K562 (cell line): ENCODE results near the gene FMNL3. TPM values are rescaled to one million over a fixed set of nuclear protein-coding genes. Genes with fewer than 3 reads are reported as not detected.
"Not testable (repeated sequence)": the region's sequence is repeated elsewhere in the genome, so short reads cannot be mapped to it uniquely, and the experiment has no call there.

Experiments used
- ATAC-seq: fragments of 200-7000 bp; cut with Tn5 transposase; 3 replicates; pipeline ENCODE4 v1.9.1; 2020; ENCODE audit warnings: moderate library complexity
- BruUV-seq: library from RNA; stranded (reverse); fragments of 400-500 nt; replicated peaks from 2 replicates; lab custom pipeline; 2021; lab: Mats Ljungman, UMichigan
- CTCF ChIA-PET: fragments of 300-600 bp; formaldehyde crosslinking; extraction: SDS; loops from one replicate; lab custom pipeline; 2021; ENCODE audit warnings: low intra/inter-chr PET ratio; lab: Yijun Ruan, JAX
- POLR2A ChIA-PET: fragments of 300-600, 350-650 bp; sonication (Branson Sonifier 250); formaldehyde crosslinking; extraction: SDS; loops from one replicate; lab custom pipeline; 2021; ENCODE audit warnings: antibody characterized with exemption, inconsistent platforms; lab: Yijun Ruan, JAX
- DNase-seq, 4 experiments: peaks; one replicate each; pipeline versions ENCODE4 v3.0.0 to v3.0.0-alpha.2; 2011 to 2018; ENCODE audit warnings: low spot score in 3 of 4, mixed read lengths in 3 of 4; ENCODE audit errors: extremely low read depth in 1 of 4
- FAIRE-seq: peaks from 2 replicates; lab custom pipeline; 2011; peaks lifted over from hg19 to GRCh38; lab: Jason Lieb, UNC
- H2AFZ ChIP-seq: 2 replicates; pipeline ENCODE4 v1.6.0; 2011; ENCODE audit warnings: low read depth, low read length, control low read depth, inconsistent platforms
- H3K27ac ChIP-seq: fragments of 200-600 bp; 3 replicates; pipeline ENCODE4 v1.8.0; 2011; ENCODE audit warnings: low read depth, mild to moderate bottlenecking, control low read depth, inconsistent platforms, low read length, moderate library complexity, mixed read lengths; ENCODE audit errors: extremely low read depth
- H3K27me3 ChIP-seq, 2 experiments: fragments of 300-600 bp in 1 of 2; 2 replicates in 1 of 2; 3 replicates in 1 of 2; pipeline versions ENCODE4 v1.6.0 to v1.8.0; 2011; ENCODE audit warnings: inconsistent platforms in 2 of 2, low read length in 2 of 2, mild to moderate bottlenecking in 1 of 2, mixed read lengths in 1 of 2, moderate library complexity in 1 of 2; ENCODE audit not compliant: control insufficient read depth in 2 of 2, insufficient read depth in 2 of 2
- H3K36me3 ChIP-seq: fragments of 300-600 bp; 3 replicates; pipeline ENCODE4 v1.8.0; 2011; ENCODE audit warnings: mild to moderate bottlenecking, low read length, inconsistent platforms; ENCODE audit not compliant: control insufficient read depth, insufficient read depth
- H3K4me1 ChIP-seq, 2 experiments: fragments of 200-600 bp in 1 of 2; replicated peaks in 1 of 2; 2 replicates in 1 of 2; 3 replicates in 1 of 2; pipeline versions ENCODE4 v1.5.1 to v1.8.0; 2011; ENCODE audit warnings: inconsistent platforms in 2 of 2, low read length in 2 of 2, mild to moderate bottlenecking in 1 of 2, mixed read lengths in 1 of 2, moderate library complexity in 1 of 2; ENCODE audit not compliant: control insufficient read depth in 2 of 2, insufficient read depth in 2 of 2
- H3K4me2 ChIP-seq: 2 replicates; pipeline ENCODE4 v1.6.1; 2011; ENCODE audit warnings: low read length, control low read depth, inconsistent platforms, mixed read lengths; ENCODE audit not compliant: insufficient read depth
- H3K4me3 ChIP-seq: fragments of 200-600 bp; sonication (generic), shearing (Covaris generic); 2 replicates; pipeline ENCODE4 v1.5.1; 2016; ENCODE audit warnings: control low read depth, inconsistent platforms
- H3K79me2 ChIP-seq: fragments of 200-600 bp; 3 replicates; pipeline ENCODE4 v1.8.0; 2011; ENCODE audit warnings: low read length, inconsistent platforms; ENCODE audit not compliant: control insufficient read depth, insufficient read depth
- H3K9ac ChIP-seq, 2 experiments: 2 replicates each; pipeline versions ENCODE4 v1.6.0 to v1.6.1; 2011; ENCODE audit warnings: low read depth in 2 of 2, low read length in 2 of 2, control low read depth in 1 of 2, inconsistent platforms in 1 of 2, mild to moderate bottlenecking in 1 of 2, mixed read lengths in 1 of 2; ENCODE audit not compliant: insufficient read depth in 1 of 2
- H3K9me1 ChIP-seq: one replicate; pipeline ENCODE4 v1.6.0; 2011; ENCODE audit warnings: inconsistent platforms, mild to moderate bottlenecking, low read length, moderate library complexity; ENCODE audit not compliant: control insufficient read depth, insufficient read depth
- H3K9me3 ChIP-seq: replicated peaks from 2 replicates; pipeline ENCODE4 v1.5.1; 2011; ENCODE audit warnings: low read depth, low read length, inconsistent platforms; ENCODE audit not compliant: control insufficient read depth, insufficient read depth
- H4K20me1 ChIP-seq: replicated peaks from 2 replicates; pipeline ENCODE4 v1.6.1; 2011; ENCODE audit warnings: low read length, inconsistent platforms, mixed read lengths; ENCODE audit not compliant: control insufficient read depth, insufficient read depth
- ZBTB33 ChIP-seq: sonication (generic); formaldehyde crosslinking; IDR thresholded peaks from 2 replicates; pipeline ENCODE4 v1.8.1; 2023; ENCODE audit warnings: mild to moderate bottlenecking, missing genetic modification reagents
- WGBS: fragments of 100-300 bp; shearing (Covaris generic); methylation state at CpG from one replicate; pipeline ENCODE4 v1.1.6; 2016; ENCODE audit warnings: low coverage, mixed read lengths; ENCODE audit not compliant: insufficient coverage; ENCODE audit errors: missing lambda C conversion rate; 5-methylcytosine and 5-hydroxymethylcytosine counted together
- in situ Hi-C: fragments of 300-500 bp; cut with MboI; formaldehyde crosslinking; loops from 4 replicates; pipeline ENCODE4 v1.15.0; 2018; ENCODE audit warnings: inconsistent platforms, mixed read lengths
- intact Hi-C: fragments of 100-400 bp; cut with micrococcal nuclease; formaldehyde crosslinking; loops from 2 replicates; pipeline ENCODE4 v1.14.2; 2022
- polyA plus RNA-seq, 8 experiments: library from polyadenylated mRNA; depleted of rRNA in 4 of 8; stranded (reverse) in 5 of 8; unstranded in 3 of 8; fragments of >200 nt; fragmentation: Nextera tagmentation in 2 of 8; fragmentation: Illumina TruSeq in 1 of 8; extraction: Ambion mirVana in 2 of 8; extraction: Trizol in 1 of 8; gene quantifications; 2 replicates each; pipeline versions ENCODE4 v1.2.1 to v1.2.3, GENCODE V29; 2011 to 2014; ENCODE audit warnings: inconsistent platforms in 1 of 8, missing spikeins in 1 of 8
- total RNA-seq, 7 experiments: library from RNA; depleted of rRNA in 6 of 7; stranded (reverse); fragments of >200 nt in 6 of 7; fragmentation: Illumina TruSeq in 2 of 7; extraction: Trizol in 2 of 7; gene quantifications; 2 replicates each; pipeline versions ENCODE4 v1.2.1 to v1.2.3, GENCODE V29; 2011 to 2021; ENCODE audit warnings: low replicate concordance in 1 of 7
- TF ChIP-seq, protein P1 (sequence below), 2 experiments: fragments of 450-650 bp; IDR thresholded peaks; 2 replicates each; pipeline ENCODE4 v1.6.1; 2016

FMNL3 gene
- total and polyA plus RNA-seq, 9 of the 15 experiments (the other 6 are each of a cell fraction or from before 2014, with no cell fraction given) = 0.49 to 14.4 (median 6.8) TPM

GRCh38 chr12:49740277-49740676 is 33.1 kb upstream of the FMNL3 start:
- WGBS = 84% methylated on average over 12 of the region's 12 CpGs
- TF ChIP-seq, protein P1, sequence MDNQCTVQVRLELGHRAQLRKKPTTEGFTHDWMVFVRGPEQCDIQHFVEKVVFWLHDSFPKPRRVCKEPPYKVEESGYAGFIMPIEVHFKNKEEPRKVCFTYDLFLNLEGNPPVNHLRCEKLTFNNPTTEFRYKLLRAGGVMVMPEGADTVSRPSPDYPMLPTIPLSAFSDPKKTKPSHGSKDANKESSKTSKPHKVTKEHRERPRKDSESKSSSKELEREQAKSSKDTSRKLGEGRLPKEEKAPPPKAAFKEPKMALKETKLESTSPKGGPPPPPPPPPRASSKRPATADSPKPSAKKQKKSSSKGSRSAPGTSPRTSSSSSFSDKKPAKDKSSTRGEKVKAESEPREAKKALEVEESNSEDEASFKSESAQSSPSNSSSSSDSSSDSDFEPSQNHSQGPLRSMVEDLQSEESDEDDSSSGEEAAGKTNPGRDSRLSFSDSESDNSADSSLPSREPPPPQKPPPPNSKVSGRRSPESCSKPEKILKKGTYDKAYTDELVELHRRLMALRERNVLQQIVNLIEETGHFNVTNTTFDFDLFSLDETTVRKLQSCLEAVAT (IDR thresholded peaks at IDR 0.05) = peak in 1 of 2 experiments; percentile 81; a peak in 2 of 4 replicates
- peak; percentile 29; the same call in 1 of the 2 replicates for TF ChIP-seq ZBTB33 (CRISPR knock-in tag)
- ATAC-seq, BruUV-seq, H3K27ac ChIP-seq, H3K27me3 ChIP-seq, H2AFZ ChIP-seq, H3K9ac ChIP-seq, H3K4me2 ChIP-seq, DNase-seq, H3K4me3 ChIP-seq, H3K9me3 ChIP-seq, in situ Hi-C loops, H3K9me1 ChIP-seq, FAIRE-seq: not testable (repeated sequence)
- peaks cover 21% of the 10 kb centered on the region for H3K36me3 ChIP-seq
- ChIA-PET CTCF (interaction anchor here (0.7 kb wide), 1 partner anchor 103 kb away, joined by 3 read pairs; no protein-coding TSS in a partner anchor), POLR2A (interaction anchor here (1.6 to 2.2 kb wide), 6 partner anchors 14 to 104 kb away, joined by 6 to 21 read pairs (median 9); no protein-coding TSS in a partner anchor)
- peaks cover 40% of the 10 kb centered on the region for H3K79me2 ChIP-seq
- peaks cover 10 to 18% of the 10 kb centered on the region in 2 experiments for H3K4me1 ChIP-seq
- intact Hi-C loops = loop anchor here (2.0 kb wide), 2 partner anchors 33 to 39 kb away; partner anchors contain the start of gene FMNL3
- peaks cover 33% of the 10 kb centered on the region for H4K20me1 ChIP-seq
